Amygdala (tissue), 56 donors: ENCODE measurements around the gene GPRIN1.

ENCODE experiments used
- DNase-seq, 56 donors: peaks; one replicate each; lab custom pipeline; 2025; lab: John Stamatoyannopoulos, UW

Gene GPRIN1

GRCh38 chr5:176625966-176626875 lies 16.3 kb upstream of the GPRIN1 start:
- peak in 4 of 56 donors; percentile 13 to 55 (median 22) for DNase-seq

- DNase-seq, result no peak
Measured at GRCh38 chr5:176625512-176625911, 15.6 kb upstream of the GPRIN1 start.

GRCh38 chr5:176624938-176625337 lies 15.0 kb upstream of the GPRIN1 start:
- no peak for DNase-seq

GRCh38 chr5:176624142-176624541 lies 14.2 kb upstream of the GPRIN1 start:
- DNase-seq, result no peak

- peak in 20 of 56 donors; percentile 7 to 71 (median 35) for DNase-seq
Measured at GRCh38 chr5:176621661-176622079, 11.7 kb upstream of the GPRIN1 start.

- DNase-seq, result no peak
Measured at GRCh38 chr5:176620333-176620981, 10.5 kb upstream of the GPRIN1 start.

- DNase-seq, result peak in 1 of 56 donors; percentile 17
Measured at GRCh38 chr5:176619569-176620332, 9.8 kb upstream of the GPRIN1 start.

GRCh38 chr5:176619203-176619568 lies 9.2 kb upstream of the GPRIN1 start:
- DNase-seq, result peak in 52 of 56 donors; percentile 25 to 88 (median 72)

- DNase-seq, result no peak
Measured at GRCh38 chr5:176618783-176619182, 8.8 kb upstream of the GPRIN1 start.

- peak in 6 of 56 donors; percentile 18 to 67 (median 50) for DNase-seq
Measured at GRCh38 chr5:176616511-176616910, 6.6 kb upstream of the GPRIN1 start.

GRCh38 chr5:176614805-176615478 lies 5.0 kb upstream of the GPRIN1 start:
- no peak for DNase-seq

GRCh38 chr5:176612855-176613254 lies 2.9 kb upstream of the GPRIN1 start:
- no peak for DNase-seq

GRCh38 chr5:176612008-176612407 lies 2.1 kb upstream of the GPRIN1 start:
- no peak for DNase-seq

- peak in 17 of 56 donors; percentile 6 to 60 (median 26) for DNase-seq
Measured at GRCh38 chr5:176611435-176611834, 1.5 kb upstream of the GPRIN1 start.

- DNase-seq, result no peak
Measured at GRCh38 chr5:176610435-176610773, 448 bp upstream of the GPRIN1 start.

- DNase-seq, result peak in 5 of 56 donors; percentile 18 to 49 (median 31)
Measured at GRCh38 chr5:176608937-176609723, 826 bp downstream of the GPRIN1 start.

- DNase-seq, result no peak
Measured at GRCh38 chr5:176608142-176608705, 1.7 kb downstream of the GPRIN1 start.

GRCh38 chr5:176606875-176607274 lies 3.1 kb downstream of the GPRIN1 start:
- no peak for DNase-seq

- DNase-seq, result no peak
Measured at GRCh38 chr5:176606032-176606431, 3.9 kb downstream of the GPRIN1 start.
